GM18526 (cell line): ENCODE measurements around the gene PSMB3.

Experiments used
- POLR2A ChIP-seq: IDR thresholded peaks from 3 replicates; pipeline ENCODE4 v1.6.1; 2011; ENCODE audit not compliant: insufficient read length; ENCODE audit errors: extremely low read depth

Gene PSMB3

DNA sequence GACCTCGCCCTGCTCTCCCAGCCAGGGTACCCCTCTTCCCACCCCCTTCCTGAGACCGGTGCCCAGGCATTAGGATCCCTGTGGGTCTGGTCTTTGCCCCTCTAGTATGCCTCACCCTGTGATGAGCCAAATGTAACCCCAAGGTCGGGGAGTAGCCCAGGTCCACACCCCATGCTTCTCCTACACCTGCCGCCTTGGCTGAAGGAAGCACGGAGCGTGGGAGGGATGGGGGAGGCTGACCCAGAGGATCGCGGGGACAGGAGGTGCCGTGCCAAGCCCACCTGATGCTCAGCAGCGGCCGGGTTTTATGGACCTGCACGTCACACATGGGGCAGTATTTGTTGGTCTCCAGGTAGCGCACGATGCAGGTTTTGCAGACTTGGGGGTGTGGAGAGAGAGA is 13.2 kb upstream of the PSMB3 start:
- no peak for TF ChIP-seq POLR2A

DNA sequence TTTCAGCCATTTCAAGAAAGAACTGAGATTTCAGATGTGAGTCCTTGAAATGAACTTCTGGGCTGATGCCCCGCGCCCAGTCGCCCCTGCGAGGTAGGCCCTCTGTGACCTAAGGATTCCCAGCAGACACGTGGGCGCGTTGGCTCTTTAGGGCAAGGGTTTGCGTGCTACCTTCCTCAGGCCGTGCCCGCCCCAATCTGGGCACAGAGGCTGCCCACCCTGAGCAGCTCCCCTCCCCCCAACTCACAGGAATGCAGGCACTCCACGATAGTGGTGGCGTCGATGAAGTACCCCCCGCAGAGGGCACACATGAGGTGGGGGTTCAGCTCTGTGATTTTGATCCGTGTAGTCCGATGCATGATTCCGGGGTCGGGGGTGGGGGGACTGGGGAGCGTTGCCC is 12.5 kb upstream of the PSMB3 start:
- TF ChIP-seq POLR2A, result no peak

DNA sequence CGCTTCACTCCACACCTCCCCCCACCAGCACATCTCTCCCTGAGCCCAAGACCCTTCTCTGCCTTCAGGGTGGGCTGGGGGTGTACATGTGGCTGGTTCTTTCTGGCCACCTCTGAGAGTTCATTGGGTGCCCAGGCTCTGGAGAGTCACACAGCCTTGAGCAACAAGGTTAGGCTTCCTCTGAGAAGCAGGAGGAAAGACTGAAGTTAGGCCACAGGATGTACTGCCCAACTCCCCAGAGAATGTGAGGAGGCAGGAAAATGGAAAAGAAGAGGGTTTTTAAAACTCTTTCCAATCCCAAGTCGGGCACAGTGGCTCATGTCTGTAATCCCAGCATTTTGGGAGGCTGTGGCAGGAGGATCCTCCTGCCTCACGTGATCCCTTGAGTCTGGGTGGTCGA is 11.7 kb upstream of the PSMB3 start:
- TF ChIP-seq POLR2A, result no peak

GRCh38 chr17:38741461-38741860 is 11.1 kb upstream of the PSMB3 start:
- TF ChIP-seq POLR2A, result no peak

DNA sequence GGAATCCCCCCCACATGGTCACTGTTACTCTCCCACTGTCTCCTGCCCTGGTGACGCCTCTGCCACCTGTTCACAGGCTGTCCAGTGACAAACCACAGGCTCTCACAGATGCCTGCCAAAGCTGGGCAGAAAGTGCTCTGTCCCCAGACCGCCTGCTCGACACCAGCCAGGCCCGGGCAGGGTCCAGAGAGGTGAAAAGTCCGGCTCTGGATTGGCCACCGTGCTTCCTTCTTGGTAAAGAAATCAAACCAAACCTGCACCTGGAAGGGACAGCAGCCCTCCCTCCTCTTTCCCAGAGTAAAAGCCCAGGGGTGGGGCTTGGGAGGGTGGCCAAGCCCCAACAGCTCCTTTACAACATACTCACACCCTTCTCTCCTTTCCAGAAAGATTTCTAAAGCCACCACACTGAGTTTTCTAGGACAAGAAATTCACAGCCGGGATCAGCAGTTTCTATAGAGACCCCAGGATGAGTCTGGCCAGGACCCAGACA is 10.6 kb upstream of the PSMB3 start:
- TF ChIP-seq POLR2A, result no peak

DNA sequence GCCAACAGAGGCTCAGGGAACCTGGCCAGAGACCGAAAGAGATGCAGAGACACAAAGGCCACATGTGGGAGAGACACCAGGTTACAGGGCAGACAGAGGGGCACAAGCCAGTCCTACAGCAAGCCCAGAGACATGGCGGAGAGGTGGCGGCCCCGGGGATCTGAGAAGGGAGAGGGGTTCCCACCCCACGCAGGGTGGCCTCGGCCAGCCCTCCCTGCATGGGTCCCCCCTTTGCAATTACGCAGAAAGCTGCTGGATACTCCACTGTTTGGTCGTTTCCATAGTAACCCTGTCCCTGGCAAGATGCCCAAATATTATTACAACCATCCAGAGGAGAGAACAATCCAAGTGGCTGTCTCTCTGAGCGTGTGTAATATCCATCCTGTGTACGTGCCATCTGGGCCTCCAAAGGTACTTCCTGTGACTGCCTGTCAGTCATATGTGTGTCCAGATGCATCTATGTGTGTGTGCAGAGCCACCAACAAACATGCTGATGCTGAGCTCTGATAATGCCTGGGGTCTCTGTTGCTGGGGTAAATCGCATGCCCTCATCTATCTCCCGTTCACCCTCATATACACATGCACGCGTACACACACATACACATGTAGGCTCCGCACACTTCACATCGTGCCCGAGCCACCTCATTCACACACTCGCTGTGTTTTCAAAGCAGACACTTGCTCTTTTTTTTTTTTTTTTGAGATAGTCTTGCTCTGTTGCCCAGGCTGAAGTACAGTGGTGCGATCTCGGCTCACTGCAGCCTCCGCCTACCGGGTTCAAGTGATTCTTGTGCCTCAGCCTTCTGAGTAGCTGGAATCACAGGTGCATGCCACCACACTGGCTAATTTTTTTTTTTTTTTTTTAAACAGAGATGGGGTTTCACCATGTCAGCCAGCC is 9.9 kb upstream of the PSMB3 start:
- TF ChIP-seq POLR2A, result no peak

DNA sequence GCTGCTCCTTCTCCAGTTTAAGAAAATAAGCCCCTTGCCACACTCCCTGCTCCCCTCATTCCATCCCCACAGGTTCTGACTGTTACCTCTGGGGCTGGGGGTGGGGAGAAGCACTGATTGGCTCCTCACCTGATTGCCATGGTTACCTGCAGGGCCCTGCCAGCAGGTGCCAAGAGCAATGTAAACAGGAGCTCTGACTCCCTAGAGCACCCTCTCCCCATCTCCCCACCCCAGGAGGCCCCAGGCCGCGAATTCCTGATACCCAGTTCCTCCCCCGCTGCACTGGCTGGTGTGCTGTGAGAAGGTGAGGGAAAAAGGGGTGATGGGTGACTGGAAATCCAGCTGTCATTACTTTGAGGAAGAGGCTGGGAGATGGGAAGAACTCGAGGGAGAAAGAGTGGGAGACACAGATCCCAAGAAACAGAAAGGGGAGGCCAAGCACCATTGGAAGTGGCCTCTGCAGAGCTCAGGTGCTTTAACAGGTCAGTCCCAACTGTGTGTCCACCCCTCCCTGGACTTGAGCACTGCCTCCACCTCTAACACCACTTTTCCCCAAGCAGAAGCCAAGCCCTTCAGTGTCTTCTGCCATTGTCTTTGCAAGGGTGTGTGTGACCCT is 8.9 kb upstream of the PSMB3 start:
- no peak for TF ChIP-seq POLR2A

GRCh38 chr17:38745545-38745944 is 7.0 kb upstream of the PSMB3 start:
- no peak for TF ChIP-seq POLR2A

DNA sequence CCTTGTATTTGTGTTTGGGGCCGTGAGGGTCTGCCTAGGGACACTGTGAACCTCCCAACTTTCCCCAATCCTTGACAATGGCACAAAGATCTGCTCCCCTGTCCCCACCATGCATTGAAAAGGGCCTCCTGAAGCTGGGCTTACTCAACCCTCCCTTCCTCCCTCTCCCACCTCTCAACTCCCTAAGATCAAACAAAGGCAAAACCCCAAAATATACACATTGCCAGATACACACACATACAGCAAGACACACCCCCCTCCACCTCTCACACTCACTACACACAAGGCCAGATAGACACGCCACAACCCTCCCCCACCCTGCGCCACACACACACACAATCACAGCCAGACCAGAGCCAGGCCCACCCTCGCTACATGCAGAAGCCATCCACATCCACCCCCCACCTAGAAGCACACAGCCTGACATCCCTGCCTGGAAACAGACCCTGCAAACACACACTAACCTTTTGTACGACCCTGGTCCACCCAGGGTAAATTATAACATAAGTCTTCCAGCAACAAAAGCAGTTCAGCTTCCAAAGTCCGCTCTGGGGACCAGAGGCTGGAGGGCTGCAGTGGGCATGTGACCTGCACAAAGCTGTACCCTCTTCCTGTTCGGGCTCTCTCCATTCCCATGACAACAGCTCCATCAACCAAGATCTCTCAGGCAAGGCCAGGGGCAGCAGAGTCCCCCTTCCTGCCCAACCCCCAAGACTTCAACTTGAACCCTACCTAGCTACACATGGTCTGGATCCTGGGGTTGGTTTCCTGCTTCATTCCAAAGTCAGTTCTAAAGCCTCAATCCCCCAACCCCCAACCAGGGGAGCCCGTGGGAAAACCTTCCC is 6.3 kb upstream of the PSMB3 start:
- no peak for TF ChIP-seq POLR2A

DNA sequence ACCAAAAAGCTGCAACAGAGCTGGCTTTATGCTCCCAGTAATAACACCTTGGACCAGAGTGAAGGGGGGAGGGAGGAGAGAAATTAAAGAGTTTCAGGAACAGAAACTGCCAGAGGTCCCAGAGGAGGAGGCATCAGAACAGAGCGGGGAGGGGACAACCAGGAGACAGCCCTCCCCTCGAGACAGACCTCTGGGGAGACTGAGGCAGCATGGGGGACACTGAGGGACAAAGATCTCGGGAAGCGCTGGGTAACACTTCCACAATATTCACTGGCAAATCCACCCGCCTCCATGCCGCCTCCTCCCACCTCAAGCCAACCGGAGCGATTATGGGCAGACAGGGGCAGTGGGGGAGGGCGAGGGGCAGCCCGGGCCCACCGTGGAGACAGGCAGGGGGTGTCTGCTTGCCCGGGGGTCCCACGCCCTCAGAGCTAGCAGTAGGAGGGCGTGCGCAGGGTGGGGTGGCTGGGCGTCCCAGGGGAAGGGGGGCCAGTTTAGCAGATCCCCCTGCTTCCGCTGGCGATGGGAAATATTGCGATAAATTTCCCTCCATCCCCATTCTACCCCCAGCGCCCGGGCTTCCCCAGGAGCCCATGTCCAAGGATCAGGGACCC is 5.6 kb upstream of the PSMB3 start:
- TF ChIP-seq POLR2A, result no peak

- TF ChIP-seq POLR2A, result no peak
Observed at GRCh38 chr17:38747463-38748148, 4.9 kb upstream of the PSMB3 start.

DNA sequence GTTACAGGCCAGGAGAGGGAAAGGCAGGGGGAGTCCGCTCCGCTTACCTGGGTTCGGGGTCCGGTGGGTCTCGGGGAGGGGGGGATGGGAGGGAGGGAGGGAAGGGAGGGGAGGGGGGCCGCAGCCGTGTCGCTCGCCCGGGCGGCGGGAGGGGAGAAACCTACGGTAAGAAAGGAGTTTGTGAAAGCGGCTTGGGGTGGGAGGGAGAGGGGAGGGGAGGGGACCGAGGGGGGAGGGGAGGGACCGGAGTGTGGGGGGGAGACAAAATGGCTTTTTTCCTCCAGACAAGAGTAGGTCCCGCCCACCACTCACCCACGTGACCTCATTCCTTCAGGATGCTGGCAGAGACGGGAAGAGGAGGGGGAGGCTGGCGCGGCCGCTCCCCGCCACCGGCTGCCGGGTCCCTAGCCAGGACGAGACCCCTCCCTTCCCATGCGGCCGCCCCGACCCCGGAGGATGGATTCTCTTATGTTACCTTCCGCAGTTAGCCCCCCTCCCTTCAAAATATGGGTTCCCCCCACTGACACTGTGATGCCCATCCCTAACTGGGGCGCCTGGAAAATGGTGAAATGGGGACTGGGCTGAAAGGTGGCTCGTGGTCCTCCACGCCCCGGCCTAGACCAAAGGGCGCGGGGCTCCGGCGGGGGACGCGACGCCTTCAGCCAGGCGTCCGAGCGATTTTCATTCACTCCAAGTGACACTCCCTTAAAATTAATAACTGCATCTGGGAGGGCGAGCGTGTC is 4.2 kb upstream of the PSMB3 start, which contains the start of gene PCGF2:
TSS of gene PCGF2 (minus strand) at position 188 of the 743 bp plus-strand sequence. CDS start 7,934 bp downstream, outside the sequence.
- no peak for TF ChIP-seq POLR2A

- no peak for TF ChIP-seq POLR2A
Observed at GRCh38 chr17:38748892-38749222, 3.7 kb upstream of the PSMB3 start.
